BLaER1 treated with 17β-estradiol and CSF1 and Interleukin-3, amounts not matched to agents 10 nM and 100 nM (cell line): ENCODE data around the gene DHDH.
"Not testable (repeated sequence)": the region's sequence is repeated elsewhere in the genome, so short reads cannot be mapped to it uniquely, and the experiment has no call there.

Source experiments
- H3K27ac ChIP-seq, 11 experiments: shearing (Covaris generic); formaldehyde crosslinking; 2 replicates each; pipeline ENCODE4 v1.8.1; 2022
- H3K27me3 ChIP-seq, 11 experiments: shearing (Covaris generic); formaldehyde crosslinking; 2 replicates each; pipeline ENCODE4 v1.8.1; 2022
- H3K36me3 ChIP-seq, 11 experiments: shearing (Covaris generic); formaldehyde crosslinking; 2 replicates each; pipeline ENCODE4 v1.8.1; 2022
- H3K4me1 ChIP-seq, 10 experiments: shearing (Covaris generic); formaldehyde crosslinking; 2 replicates each; pipeline ENCODE4 v1.8.1; 2022
- H3K4me2 ChIP-seq, 11 experiments: shearing (Covaris generic); formaldehyde crosslinking; 2 replicates each; pipeline ENCODE4 v1.8.1; 2022
- H3K4me3 ChIP-seq, 10 experiments: shearing (Covaris generic); formaldehyde crosslinking; 2 replicates each; pipeline ENCODE4 v1.8.1; 2022
- H3K9ac ChIP-seq, 11 experiments: shearing (Covaris generic); formaldehyde crosslinking; 2 replicates each; pipeline ENCODE4 v1.8.1; 2022
- H3K9me3 ChIP-seq, 11 experiments: shearing (Covaris generic); formaldehyde crosslinking; replicated peaks in 1 of 11; 2 replicates each; pipeline ENCODE4 v1.8.1; 2022
- H4K20me1 ChIP-seq, 11 experiments: shearing (Covaris generic); formaldehyde crosslinking; 2 replicates each; pipeline ENCODE4 v1.8.1; 2022
- Cebpa-rat ChIP-seq, 11 experiments: shearing (Covaris generic); IDR thresholded peaks; 2 replicates each; pipeline ENCODE4 v1.8.1; 2022

The DHDH gene

GRCh38 chr19:48899781-48900476, 33.6 kb upstream of the DHDH start, which contains the start of gene NUCB1:
Gene NUCB1 (plus strand): TSS chr19:48900312. CDS start chr19:48900797, 485 bp downstream.
- TF ChIP-seq Cebpa-rat (IDR thresholded peaks at IDR 0.05): peak in 2 of 11 experiments; percentile 26 to 53; a peak in 1 of 22 replicates
- H4K20me1 ChIP-seq: peaks cover 0 to 13% (median 0%) of the 10 kb centered on the region in 11 experiments; a peak in 3 of 22 replicates
- H3K4me2 ChIP-seq: peak within 1 kb of the TSS; percentile 86 to 100 (median 97)
- H3K4me1 ChIP-seq: peaks cover 29 to 54% (median 44%) of the 10 kb centered on the region in 10 experiments
- peaks cover 10 to 30% (median 25%) of the 10 kb centered on the region in 11 experiments for H3K36me3 ChIP-seq
- no peaks in the 10 kb centered on the region for H3K9me3 ChIP-seq
- peak within 1 kb of the TSS; percentile 49 to 86 (median 80) for H3K27ac ChIP-seq
- H3K4me3 ChIP-seq: peak within 1 kb of the TSS; percentile 74 to 94 (median 88)
- peak within 1 kb of the TSS; percentile 78 to 91 (median 86) for H3K9ac ChIP-seq
- H3K27me3 ChIP-seq: peaks cover 10 to 17% (median 14%) of the 10 kb centered on the region in 11 experiments

GRCh38 chr19:48900477-48901406, 32.8 kb upstream of the DHDH start:
- H4K20me1 ChIP-seq: peaks cover 0 to 17% (median 0%) of the 10 kb centered on the region in 11 experiments; a peak in 3 of 22 replicates
- no peaks in the 10 kb centered on the region for H3K9me3 ChIP-seq
- H3K36me3 ChIP-seq: peaks cover 17 to 38% (median 32%) of the 10 kb centered on the region in 11 experiments
- H3K4me3 ChIP-seq: peak overlapping the region; percentile 74 to 94 (median 88)
- peaks cover 29 to 47% (median 37%) of the 10 kb centered on the region in 10 experiments for H3K4me1 ChIP-seq
- peak overlapping the region; percentile 49 to 86 (median 80) for H3K27ac ChIP-seq
- peaks cover 2 to 9% (median 6%) of the 10 kb centered on the region in 11 experiments; a peak in 21 of 22 replicates for H3K27me3 ChIP-seq
- peak overlapping the region; percentile 86 to 100 (median 97) for H3K4me2 ChIP-seq
- peak overlapping the region; percentile 78 to 91 (median 86) for H3K9ac ChIP-seq
- TF ChIP-seq Cebpa-rat (IDR thresholded peaks at IDR 0.05): no peak

- H3K9me3 ChIP-seq: not testable (repeated sequence)
- peaks cover 26 to 54% (median 46%) of the 10 kb centered on the region in 11 experiments for H3K36me3 ChIP-seq
These were observed 31.2 kb upstream of the DHDH start for GRCh38 chr19:48902291-48902690.

GRCh38 chr19:48903788-48904187, 29.7 kb upstream of the DHDH start:
- H3K27ac ChIP-seq, H3K4me2 ChIP-seq, H3K27me3 ChIP-seq, H3K9ac ChIP-seq, H3K9me3 ChIP-seq, H3K4me3 ChIP-seq: not testable (repeated sequence)
- peaks cover 28 to 36% (median 34%) of the 10 kb centered on the region in 10 experiments for H3K4me1 ChIP-seq
- peaks cover 0 to 17% (median 0%) of the 10 kb centered on the region in 11 experiments; a peak in 4 of 22 replicates for H4K20me1 ChIP-seq
- H3K36me3 ChIP-seq: peaks cover 39 to 69% (median 57%) of the 10 kb centered on the region in 11 experiments

More at GRCh38 chr19:48902291-48902690, 31.2 kb upstream of the DHDH start:
- peak overlapping the region in 2 of 11 experiments; percentile 8 to 29; a peak in 2 of 22 replicates for H3K27ac ChIP-seq
- peaks cover 0 to 17% (median 0%) of the 10 kb centered on the region in 11 experiments; a peak in 3 of 22 replicates for H4K20me1 ChIP-seq
- peaks cover 26 to 34% (median 30%) of the 10 kb centered on the region in 10 experiments for H3K4me1 ChIP-seq
- H3K9ac ChIP-seq, H3K4me3 ChIP-seq, H3K27me3 ChIP-seq: not testable (repeated sequence)
- H3K4me2 ChIP-seq: peak overlapping the region in 9 of 11 experiments; percentile 10 to 99 (median 86); a peak in 12 of 22 replicates

DNA sequence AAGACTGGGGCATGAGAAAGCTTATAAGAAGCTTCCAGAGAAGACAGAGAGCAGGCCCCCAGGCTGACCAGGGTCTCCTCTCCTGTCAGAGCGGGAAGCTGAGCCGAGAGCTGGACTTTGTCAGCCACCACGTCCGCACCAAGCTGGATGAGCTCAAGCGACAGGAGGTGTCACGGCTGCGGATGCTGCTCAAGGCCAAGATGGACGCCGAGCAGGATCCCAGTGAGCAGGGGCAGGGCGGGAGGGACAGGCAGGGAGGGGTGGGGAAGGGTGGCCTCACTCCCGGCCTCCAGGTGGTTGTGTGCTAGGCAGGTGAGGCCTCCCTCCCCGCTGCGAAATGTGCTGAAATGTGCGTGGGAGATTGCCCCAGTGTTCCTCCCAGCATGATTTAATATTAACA, 27.8 kb upstream of the DHDH start:
- H4K20me1 ChIP-seq: peaks cover 0 to 17% (median 0%) of the 10 kb centered on the region in 11 experiments; a peak in 4 of 22 replicates
- TF ChIP-seq Cebpa-rat (IDR thresholded peaks at IDR 0.05): no peak
- H3K4me1 ChIP-seq: peaks cover 25 to 37% (median 29%) of the 10 kb centered on the region in 10 experiments
- H3K27ac ChIP-seq: no peak overlapping the region
- H3K9me3 ChIP-seq: no peaks in the 10 kb centered on the region
- H3K36me3 ChIP-seq: peaks cover 58 to 88% (median 76%) of the 10 kb centered on the region in 11 experiments
- no peak overlapping the region for H3K4me2 ChIP-seq
- no peak overlapping the region for H3K9ac ChIP-seq
- no peaks in the 10 kb centered on the region for H3K27me3 ChIP-seq
- no peak overlapping the region for H3K4me3 ChIP-seq

DNA sequence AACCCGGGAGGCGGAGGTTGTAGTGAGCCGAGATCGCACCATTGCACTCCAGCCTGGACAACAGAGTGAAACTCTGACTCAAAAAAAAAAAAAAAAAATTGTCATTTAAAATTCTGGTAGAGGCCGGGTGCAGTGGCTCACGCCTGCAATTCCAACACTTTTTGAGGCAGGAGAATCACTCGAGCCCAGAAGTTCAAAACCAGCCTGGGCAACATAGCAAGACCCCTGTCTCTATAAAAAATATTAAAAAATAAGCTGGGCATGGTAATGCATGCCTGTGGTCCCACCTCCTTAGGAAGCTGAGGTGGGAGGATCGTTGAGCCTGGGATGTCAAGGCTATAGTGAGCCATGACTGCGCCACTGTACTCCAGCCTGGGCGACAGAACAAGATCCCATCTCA, 27.2 kb upstream of the DHDH start:
- Histone ChIP-seq H3K4me2 (no peak overlapping the region), H3K27ac (no peak overlapping the region), H3K9me3 (no peaks in the 10 kb centered on the region), H3K4me3 (no peak overlapping the region), H4K20me1 (peaks cover 0 to 17% (median 0%) of the 10 kb centered on the region in 11 experiments; a peak in 4 of 22 replicates), H3K4me1 (peaks cover 18 to 30% (median 24%) of the 10 kb centered on the region in 10 experiments), H3K27me3 (no peaks in the 10 kb centered on the region), H3K36me3 (peaks cover 64 to 94% (median 83%) of the 10 kb centered on the region in 11 experiments), H3K9ac (0 out of 22 replicates have a peak overlapping the region, but pooled peaks of 1 of the 11 experiments have one; percentile 18)
- TF ChIP-seq Cebpa-rat (IDR thresholded peaks at IDR 0.05): no peak

- H3K36me3 ChIP-seq: peaks cover 77 to 94% (median 85%) of the 10 kb centered on the region in 11 experiments
- peaks cover 5 to 18% (median 14%) of the 10 kb centered on the region in 10 experiments for H3K4me1 ChIP-seq
- no peaks in the 10 kb centered on the region for H3K9me3 ChIP-seq
- peaks cover 0 to 12% (median 0%) of the 10 kb centered on the region in 11 experiments; a peak in 3 of 22 replicates for H4K20me1 ChIP-seq
- no peak overlapping the region for H3K27ac ChIP-seq
- H3K4me3 ChIP-seq: no peak overlapping the region
- no peaks in the 10 kb centered on the region for H3K27me3 ChIP-seq
- no peak overlapping the region for H3K9ac ChIP-seq
- TF ChIP-seq Cebpa-rat (IDR thresholded peaks at IDR 0.05): no peak
- H3K4me2 ChIP-seq: 0 out of 22 replicates have a peak overlapping the region, but pooled peaks of 1 of the 11 experiments have one; percentile 24
These were observed 25.8 kb upstream of the DHDH start for GRCh38 chr19:48907671-48908070.

- not testable (repeated sequence) for H3K27me3 ChIP-seq, H3K4me3 ChIP-seq, H3K9me3 ChIP-seq
- Histone ChIP-seq H3K27ac (peak overlapping the region in 3 of 11 experiments; percentile 5 to 38 (median 5); a peak in 4 of 22 replicates), H3K36me3 (peaks cover 89 to 100% (median 96%) of the 10 kb centered on the region in 11 experiments), H3K9ac (peak overlapping the region in 1 of 11 experiments; percentile 32; a peak in 2 of 22 replicates), H4K20me1 (peaks cover 0 to 12% (median 0%) of the 10 kb centered on the region in 11 experiments; a peak in 3 of 22 replicates), H3K4me2 (peak overlapping the region in 7 of 11 experiments; percentile 9 to 47 (median 31); a peak in 9 of 22 replicates), H3K4me1 (peaks cover 5 to 18% (median 11%) of the 10 kb centered on the region in 10 experiments; a peak in 17 of 20 replicates)
These were observed 23.9 kb upstream of the DHDH start for GRCh38 chr19:48909424-48910077.
